ENCODE data around the gene AKAP13.

DNA sequence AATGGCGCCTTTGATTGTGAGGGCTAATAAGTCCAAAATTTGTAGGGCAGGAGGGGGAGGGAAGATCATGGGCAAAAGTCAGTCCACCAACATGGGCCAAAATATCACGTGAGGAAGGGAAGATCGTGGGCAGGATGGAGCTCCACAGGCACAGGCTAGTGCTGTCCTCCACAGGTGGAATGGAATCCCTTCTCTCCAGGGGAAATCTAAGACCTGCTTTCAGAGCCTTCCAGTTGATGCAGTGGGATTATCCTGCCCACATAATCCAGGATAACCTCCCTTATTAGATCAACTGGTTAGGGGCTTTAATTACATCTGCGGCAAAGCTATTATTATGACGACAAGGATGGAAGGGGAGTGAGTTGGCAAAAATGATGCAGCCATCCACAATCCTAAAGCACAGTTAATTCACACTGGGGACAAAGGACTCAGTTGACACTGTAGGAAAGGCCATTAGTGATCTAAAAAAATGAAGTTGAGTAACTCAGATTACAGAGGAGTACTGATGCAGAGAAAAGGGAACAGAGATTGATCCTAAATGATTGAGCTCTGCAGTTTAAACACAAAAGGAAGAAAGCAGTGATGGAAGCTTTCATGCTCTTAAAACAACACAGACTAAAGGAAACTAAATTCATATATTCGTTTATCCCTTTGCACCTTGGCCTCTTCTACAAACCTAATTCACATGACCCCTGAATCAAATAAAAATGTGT, 159.8 kb downstream of the AKAP13 start:
- TF ChIP-seq TAF1 (IDR thresholded peaks at IDR 0.05; ENCODE audit: borderline replicate concordance, low read depth, low read length) (no peak), MXI1 (IDR thresholded peaks at IDR 0.05; ENCODE audit: low read depth, low read length) (no peak), GATA2 (CRISPR knock-in tag; IDR thresholded peaks at IDR 0.05) (no peak), RXRA (IDR thresholded peaks at IDR 0.05; ENCODE audit: borderline replicate concordance, low read depth) (no peak), CHD2 (IDR thresholded peaks at IDR 0.05; ENCODE audit: low read length, partially characterized antibody) (no peak), JUND (IDR thresholded peaks at IDR 0.05) (no peak), NRF1 (IDR thresholded peaks at IDR 0.05; ENCODE audit: low read depth, low read length) (no peak), MAX (IDR thresholded peaks at IDR 0.05; ENCODE audit: low read depth) (no peak), SMC3 (IDR thresholded peaks at IDR 0.05; ENCODE audit: low read depth, low read length) (no peak), TEAD4 (IDR thresholded peaks at IDR 0.05; ENCODE audit: borderline replicate concordance, insufficient read depth) (no peak), EZH2phosphoT487 (IDR thresholded peaks at IDR 0.05; ENCODE audit: borderline replicate concordance, low read depth) (no peak)
- TF ChIP-seq, protein P1, sequence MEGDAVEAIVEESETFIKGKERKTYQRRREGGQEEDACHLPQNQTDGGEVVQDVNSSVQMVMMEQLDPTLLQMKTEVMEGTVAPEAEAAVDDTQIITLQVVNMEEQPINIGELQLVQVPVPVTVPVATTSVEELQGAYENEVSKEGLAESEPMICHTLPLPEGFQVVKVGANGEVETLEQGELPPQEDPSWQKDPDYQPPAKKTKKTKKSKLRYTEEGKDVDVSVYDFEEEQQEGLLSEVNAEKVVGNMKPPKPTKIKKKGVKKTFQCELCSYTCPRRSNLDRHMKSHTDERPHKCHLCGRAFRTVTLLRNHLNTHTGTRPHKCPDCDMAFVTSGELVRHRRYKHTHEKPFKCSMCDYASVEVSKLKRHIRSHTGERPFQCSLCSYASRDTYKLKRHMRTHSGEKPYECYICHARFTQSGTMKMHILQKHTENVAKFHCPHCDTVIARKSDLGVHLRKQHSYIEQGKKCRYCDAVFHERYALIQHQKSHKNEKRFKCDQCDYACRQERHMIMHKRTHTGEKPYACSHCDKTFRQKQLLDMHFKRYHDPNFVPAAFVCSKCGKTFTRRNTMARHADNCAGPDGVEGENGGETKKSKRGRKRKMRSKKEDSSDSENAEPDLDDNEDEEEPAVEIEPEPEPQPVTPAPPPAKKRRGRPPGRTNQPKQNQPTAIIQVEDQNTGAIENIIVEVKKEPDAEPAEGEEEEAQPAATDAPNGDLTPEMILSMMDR (IDR thresholded peaks at IDR 0.05) = no peak

Data from SK-N-SH (cell line).